MV-4-11 (cell line): Measurements from ENCODE around the gene PHF12.

ENCODE experiments used
- DNase-seq: peaks from one replicate; lab custom pipeline; 2025; lab: John Stamatoyannopoulos, UW

Gene PHF12

GRCh38 chr17:28858801-28859355 is 92.4 kb downstream of the PHF12 start:
- no peak for DNase-seq

- DNase-seq, result no peak
Observed at GRCh38 chr17:28857905-28858800, 93.2 kb downstream of the PHF12 start.

GRCh38 chr17:28856028-28856574 is 95.2 kb downstream of the PHF12 start:
- DNase-seq, result no peak

GRCh38 chr17:28855336-28855679 is 96.0 kb downstream of the PHF12 start:
- DNase-seq, result no peak
